ENCODE results near the gene MORN3.
"Not testable (repeated sequence)": the region's sequence is repeated elsewhere in the genome, so short reads cannot be mapped to it uniquely, and the experiment has no call there.

The MORN3 gene

GRCh38 chr12:121669521-121669900 is at the start of gene MORN3:
Gene MORN3, minus strand, starts transcription at chr12:121669654. Its CDS starts 171 bp downstream, at chr12:121669483.
- no peak for DNase-seq (ENCODE audit: low read depth)

- DNase-seq (ENCODE audit: low read depth), result no peak
Observed at GRCh38 chr12:121718653-121719239, 49.3 kb upstream of the MORN3 start.

GRCh38 chr12:121717041-121717699 is 47.7 kb upstream of the MORN3 start:
- DNase-seq (ENCODE audit: low read depth), result no peak

- no peak for DNase-seq (ENCODE audit: low read depth)
Observed at GRCh38 chr12:121715862-121716435, 46.5 kb upstream of the MORN3 start.

- not testable (repeated sequence) for DNase-seq (ENCODE audit: low read depth)
Observed at GRCh38 chr12:121715055-121715454, 45.6 kb upstream of the MORN3 start.

GRCh38 chr12:121713793-121714192 is 44.3 kb upstream of the MORN3 start:
- no peak for DNase-seq (ENCODE audit: low read depth)

GRCh38 chr12:121713257-121713777 is 43.9 kb upstream of the MORN3 start:
- no peak for DNase-seq (ENCODE audit: low read depth)

- peak; percentile 80 for DNase-seq (ENCODE audit: low read depth)
Observed at GRCh38 chr12:121712461-121713256, 43.2 kb upstream of the MORN3 start, which contains the start of gene TMEM120B. Gene TMEM120B, plus strand, starts transcription at chr12:121712752. Its CDS starts 144 bp downstream, at chr12:121712896.

GRCh38 chr12:121712190-121712460 is 42.7 kb upstream of the MORN3 start:
- peak; percentile 11 for DNase-seq (ENCODE audit: low read depth)

- DNase-seq (ENCODE audit: low read depth), result no peak
Observed at GRCh38 chr12:121711361-121712189, 42.1 kb upstream of the MORN3 start.

- no peak for DNase-seq (ENCODE audit: low read depth)
Observed at GRCh38 chr12:121709478-121709961, 40.1 kb upstream of the MORN3 start.

- not testable (repeated sequence) for DNase-seq (ENCODE audit: low read depth)
Observed at GRCh38 chr12:121709064-121709424, 39.6 kb upstream of the MORN3 start.

GRCh38 chr12:121708313-121709063 is 39.0 kb upstream of the MORN3 start:
- no peak for DNase-seq (ENCODE audit: low read depth)

GRCh38 chr12:121705514-121705913 is 36.1 kb upstream of the MORN3 start:
- DNase-seq (ENCODE audit: low read depth), result no peak

- no peak for DNase-seq (ENCODE audit: low read depth)
Observed at GRCh38 chr12:121702944-121703343, 33.5 kb upstream of the MORN3 start.

GRCh38 chr12:121701667-121702277 is 32.3 kb upstream of the MORN3 start:
- no peak for DNase-seq (ENCODE audit: low read depth)

- DNase-seq (ENCODE audit: low read depth), result not testable (repeated sequence)
Observed at GRCh38 chr12:121697861-121698260, 28.4 kb upstream of the MORN3 start.

- no peak for DNase-seq (ENCODE audit: low read depth)
Observed at GRCh38 chr12:121697093-121697698, 27.7 kb upstream of the MORN3 start.

GRCh38 chr12:121693155-121693687 is 23.8 kb upstream of the MORN3 start:
- DNase-seq (ENCODE audit: low read depth), result no peak

- DNase-seq (ENCODE audit: low read depth), result not testable (repeated sequence)
Observed at GRCh38 chr12:121692744-121693143, 23.3 kb upstream of the MORN3 start.
